Measurements from ENCODE around the gene ACADM. TPM values are rescaled to one million over a fixed set of nuclear protein-coding genes. Genes with fewer than 3 reads are reported as not detected.
"Not testable (repeated sequence)": the region's sequence is repeated elsewhere in the genome, so short reads cannot be mapped to it uniquely, and the experiment has no call there.

Gene ACADM
- polyA plus RNA-seq, 1 experiment, result 17.0 TPM

GRCh38 chr1:75764057-75764655, 39.6 kb downstream of the ACADM start:
- ChIA-PET CTCF (no interaction called here), POLR2A (no interaction called here)
- Histone ChIP-seq H3K36me3 (ENCODE audit: control insufficient read depth, insufficient read depth, low read length) (no peaks in the 10 kb centered on the region), H3K27me3 (ENCODE audit: control insufficient read depth, insufficient read depth, low read length) (no peaks in the 10 kb centered on the region), H3K4me3 (ENCODE audit: low read depth, low read length) (no peak overlapping the region)
- TF ChIP-seq CTCF (IDR thresholded peaks at IDR 0.05; ENCODE audit: insufficient read depth, low read depth, low read length), result no peak
- no peak for DNase-seq (ENCODE audit: low read depth)

GRCh38 chr1:75765697-75766355, 41.3 kb downstream of the ACADM start:
- no peak for TF ChIP-seq CTCF (IDR thresholded peaks at IDR 0.05; ENCODE audit: insufficient read depth, low read depth, low read length)
- no peaks in the 10 kb centered on the region for H3K27me3 ChIP-seq (ENCODE audit: control insufficient read depth, insufficient read depth, low read length)
- H3K36me3 ChIP-seq (ENCODE audit: control insufficient read depth, insufficient read depth, low read length), result no peaks in the 10 kb centered on the region
- peak; percentile 49 for DNase-seq (ENCODE audit: low read depth)
- H3K4me3 ChIP-seq (ENCODE audit: low read depth, low read length), result no peak overlapping the region
- CTCF ChIA-PET, result no interaction called here
- POLR2A ChIA-PET, result interaction anchor here (0.5 to 0.7 kb wide), 2 partner anchors 17 to 30 kb away, joined by 14 to 35 read pairs; no protein-coding TSS in a partner anchor

- no peak overlapping the region for H3K4me3 ChIP-seq (ENCODE audit: low read depth, low read length)
- ChIA-PET CTCF (interaction anchor here (0.6 to 0.7 kb wide), 2 partner anchors 8 to 42 kb away, joined by 3 read pairs; no protein-coding TSS in a partner anchor), POLR2A (no interaction called here)
- no peaks in the 10 kb centered on the region for H3K36me3 ChIP-seq (ENCODE audit: control insufficient read depth, insufficient read depth, low read length)
- no peak for DNase-seq (ENCODE audit: low read depth)
- TF ChIP-seq CTCF (IDR thresholded peaks at IDR 0.05; ENCODE audit: insufficient read depth, low read depth, low read length), result no peak
- no peaks in the 10 kb centered on the region for H3K27me3 ChIP-seq (ENCODE audit: control insufficient read depth, insufficient read depth, low read length)
Measured at GRCh38 chr1:75768016-75768415, 43.5 kb downstream of the ACADM start.

- H3K36me3 ChIP-seq (ENCODE audit: control insufficient read depth, insufficient read depth, low read length), result no peaks in the 10 kb centered on the region
- POLR2A ChIA-PET, result no interaction called here
- H3K4me3 ChIP-seq (ENCODE audit: low read depth, low read length), result no peak overlapping the region
- no peak for DNase-seq (ENCODE audit: low read depth)
- TF ChIP-seq CTCF (IDR thresholded peaks at IDR 0.05; ENCODE audit: insufficient read depth, low read depth, low read length), result no peak
- CTCF ChIA-PET, result no interaction called here
- no peaks in the 10 kb centered on the region for H3K27me3 ChIP-seq (ENCODE audit: control insufficient read depth, insufficient read depth, low read length)
Measured at GRCh38 chr1:75770761-75771160, 46.3 kb downstream of the ACADM start.

- Histone ChIP-seq H3K36me3 (ENCODE audit: control insufficient read depth, insufficient read depth, low read length) (no peaks in the 10 kb centered on the region), H3K27me3 (ENCODE audit: control insufficient read depth, insufficient read depth, low read length) (no peaks in the 10 kb centered on the region), H3K4me3 (ENCODE audit: low read depth, low read length) (no peak overlapping the region)
- no peak for TF ChIP-seq CTCF (IDR thresholded peaks at IDR 0.05; ENCODE audit: insufficient read depth, low read depth, low read length)
- ChIA-PET POLR2A (no interaction called here), CTCF (no interaction called here)
- no peak for DNase-seq (ENCODE audit: low read depth)
Measured at GRCh38 chr1:75771978-75772377, 47.5 kb downstream of the ACADM start.

- CTCF ChIA-PET; DNase-seq (ENCODE audit: low read depth); POLR2A ChIA-PET: not testable (repeated sequence)
Measured at GRCh38 chr1:75777812-75778211, 53.3 kb downstream of the ACADM start.

GRCh38 chr1:75778694-75779093, 54.2 kb downstream of the ACADM start:
- CTCF ChIA-PET, result interaction anchor here (0.6 kb wide), 1 partner anchor 21 kb away, joined by 4 read pairs; no protein-coding TSS in a partner anchor
- POLR2A ChIA-PET; H3K4me3 ChIP-seq (ENCODE audit: low read depth, low read length); DNase-seq (ENCODE audit: low read depth); H3K27me3 ChIP-seq (ENCODE audit: control insufficient read depth, insufficient read depth, low read length); H3K36me3 ChIP-seq (ENCODE audit: control insufficient read depth, insufficient read depth, low read length): not testable (repeated sequence)

More at GRCh38 chr1:75777812-75778211, 53.3 kb downstream of the ACADM start:
- H3K27me3 ChIP-seq (ENCODE audit: control insufficient read depth, insufficient read depth, low read length); H3K4me3 ChIP-seq (ENCODE audit: low read depth, low read length); H3K36me3 ChIP-seq (ENCODE audit: control insufficient read depth, insufficient read depth, low read length): not testable (repeated sequence)

GRCh38 chr1:75780183-75780582, 55.7 kb downstream of the ACADM start:
- CTCF ChIA-PET; H3K4me3 ChIP-seq (ENCODE audit: low read depth, low read length); H3K27me3 ChIP-seq (ENCODE audit: control insufficient read depth, insufficient read depth, low read length); H3K36me3 ChIP-seq (ENCODE audit: control insufficient read depth, insufficient read depth, low read length); DNase-seq (ENCODE audit: low read depth); POLR2A ChIA-PET: not testable (repeated sequence)
